ENCODE measurements around the gene SLC12A4.

SLC12A4 gene

GRCh38 chr16:67962135-67962534 lies 6.3 kb downstream of the SLC12A4 start:
- no peak for DNase-seq

DNA sequence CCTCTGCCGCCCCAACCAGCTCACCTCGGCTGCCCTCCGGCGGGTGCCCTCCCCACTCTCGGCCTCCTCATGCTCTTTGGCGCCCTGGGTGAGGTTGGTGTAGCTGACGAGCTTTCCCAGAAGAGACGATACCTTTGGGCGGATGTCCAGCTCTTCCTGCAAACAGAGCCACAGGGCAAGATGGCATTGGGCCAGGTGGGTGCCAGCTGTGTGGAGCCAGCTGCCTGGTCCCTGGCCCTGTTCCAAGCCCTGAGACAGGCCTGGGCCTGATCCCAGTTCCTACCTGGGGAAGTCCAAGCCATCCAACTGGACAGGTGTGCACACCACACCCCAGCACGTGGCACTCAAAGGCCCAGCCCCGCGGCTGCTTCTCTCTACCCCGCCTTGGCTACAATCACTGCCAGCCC lies 6.9 kb downstream of the SLC12A4 start:
- peak; percentile 79 to 86 for DNase-seq

GRCh38 chr16:67959536-67960329 lies 8.7 kb downstream of the SLC12A4 start:
- no peak for DNase-seq

- DNase-seq, result no peak
These were observed 10.8 kb downstream of the SLC12A4 start for GRCh38 chr16:67957622-67958021.

DNA sequence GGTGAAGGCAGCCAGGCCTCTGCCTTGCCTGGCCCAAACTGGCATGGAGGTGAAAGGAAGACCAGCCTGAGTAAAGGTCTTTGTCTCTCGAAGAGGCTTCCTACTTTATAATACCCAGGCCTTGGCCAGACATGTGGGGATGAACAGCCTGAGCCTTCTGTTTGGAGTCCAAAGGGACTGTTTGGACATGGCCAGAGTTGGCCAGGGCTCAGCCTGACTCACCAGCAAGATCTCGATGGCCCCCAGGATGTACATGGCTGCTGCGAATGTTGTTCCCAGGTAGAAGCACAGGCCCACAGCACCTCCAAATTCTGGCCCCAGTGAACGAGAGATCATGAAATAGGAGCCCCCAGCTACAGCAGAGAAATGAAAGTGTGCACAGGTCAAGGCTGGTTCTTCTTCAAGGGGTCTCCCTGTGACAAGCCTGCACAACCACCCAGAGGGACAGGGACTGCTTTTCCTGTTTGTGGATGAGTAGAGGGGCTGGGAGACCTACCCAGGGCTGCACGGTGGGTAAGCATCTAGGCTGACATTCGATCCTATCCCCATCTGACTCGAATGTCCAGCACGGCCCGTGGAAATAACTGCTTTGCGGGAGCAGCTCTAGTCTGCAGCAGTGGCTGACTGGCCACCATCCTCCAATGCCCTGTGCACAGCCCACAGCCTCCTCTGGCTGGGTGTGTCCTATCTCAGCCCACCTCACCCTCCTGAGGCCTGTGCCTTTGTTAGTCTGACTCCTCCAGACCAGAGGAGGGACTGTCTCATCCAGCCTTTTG lies 13.8 kb downstream of the SLC12A4 start:
- DNase-seq, result no peak

DNA sequence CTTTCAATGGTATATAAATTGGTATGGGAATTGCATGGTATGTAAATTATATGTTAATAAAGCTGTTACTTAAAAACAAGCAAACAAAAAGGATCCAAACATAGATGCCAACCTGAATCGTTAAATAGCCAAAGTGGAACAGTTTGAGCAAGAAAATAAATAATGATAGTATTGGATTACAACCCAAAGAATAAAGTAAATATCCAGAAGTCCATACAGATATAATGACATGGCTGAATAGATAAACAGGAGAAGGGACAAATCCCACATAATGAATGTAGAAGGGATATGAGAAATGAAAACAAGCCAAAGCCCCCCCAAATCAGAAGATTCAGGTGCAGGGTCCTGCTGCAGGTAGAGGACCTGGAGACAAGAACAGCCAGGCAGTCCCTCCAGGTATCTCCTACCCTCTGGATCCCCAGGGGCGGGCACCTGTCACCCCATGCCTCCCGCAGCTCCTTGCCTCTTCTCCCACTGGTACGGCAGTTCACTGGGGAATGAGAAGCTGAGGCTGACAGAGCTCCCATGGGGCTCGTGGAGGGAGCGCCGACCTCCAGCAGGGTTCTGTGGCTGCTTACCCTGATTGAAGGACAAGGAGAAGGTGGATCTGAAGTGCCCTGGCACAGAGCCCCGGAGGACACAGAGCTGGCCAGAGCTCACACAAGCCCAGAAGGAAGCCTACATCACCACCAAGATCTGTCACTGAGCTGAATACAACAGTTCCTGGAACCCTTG lies 14.6 kb downstream of the SLC12A4 start:
- no peak for DNase-seq

DNA sequence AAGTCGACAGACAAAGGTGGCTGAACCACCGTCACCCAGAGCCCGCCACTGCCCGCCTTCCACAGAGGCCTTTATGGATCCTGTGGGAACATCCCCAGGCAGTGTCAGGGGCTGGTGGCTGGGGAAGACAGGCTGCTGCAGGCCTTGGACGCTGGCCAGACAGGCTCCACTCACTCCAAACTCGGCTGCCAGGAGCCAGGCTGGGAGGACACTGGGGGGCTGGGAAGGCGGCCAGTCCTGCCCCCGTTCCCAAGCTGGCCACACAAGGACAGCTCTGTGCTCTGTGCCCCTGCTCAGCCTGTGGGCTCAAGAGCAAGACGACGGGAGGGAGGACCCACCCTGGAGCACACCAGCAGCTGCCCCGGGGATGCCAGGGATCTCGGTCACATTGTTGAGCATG lies 17.0 kb downstream of the SLC12A4 start:
- DNase-seq, result no peak

GRCh38 chr16:67950335-67950843 lies 18.0 kb downstream of the SLC12A4 start:
- DNase-seq, result no peak

GRCh38 chr16:67949645-67950044 lies 18.8 kb downstream of the SLC12A4 start:
- no peak for DNase-seq

DNA sequence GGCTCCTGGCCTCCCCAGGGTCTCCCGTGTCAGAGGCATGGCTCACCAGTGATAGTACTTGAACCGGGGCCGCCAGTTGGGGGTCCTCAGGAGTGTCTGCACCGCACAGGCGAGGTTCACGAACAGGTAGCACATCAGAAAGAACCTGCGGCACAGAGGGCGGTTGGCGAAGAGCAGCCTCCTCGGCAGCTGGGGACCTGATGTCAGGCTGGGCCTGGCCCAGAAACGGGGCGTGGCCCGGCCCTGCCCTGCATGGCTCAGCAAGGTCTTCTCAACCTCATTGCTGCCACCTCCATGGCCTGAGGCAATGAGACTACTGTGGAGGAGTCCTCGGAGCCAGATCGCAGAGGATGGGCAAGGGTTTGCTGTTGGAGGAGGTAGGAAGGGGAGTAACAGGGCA lies 20.4 kb downstream of the SLC12A4 start:
- DNase-seq, result no peak

DNA sequence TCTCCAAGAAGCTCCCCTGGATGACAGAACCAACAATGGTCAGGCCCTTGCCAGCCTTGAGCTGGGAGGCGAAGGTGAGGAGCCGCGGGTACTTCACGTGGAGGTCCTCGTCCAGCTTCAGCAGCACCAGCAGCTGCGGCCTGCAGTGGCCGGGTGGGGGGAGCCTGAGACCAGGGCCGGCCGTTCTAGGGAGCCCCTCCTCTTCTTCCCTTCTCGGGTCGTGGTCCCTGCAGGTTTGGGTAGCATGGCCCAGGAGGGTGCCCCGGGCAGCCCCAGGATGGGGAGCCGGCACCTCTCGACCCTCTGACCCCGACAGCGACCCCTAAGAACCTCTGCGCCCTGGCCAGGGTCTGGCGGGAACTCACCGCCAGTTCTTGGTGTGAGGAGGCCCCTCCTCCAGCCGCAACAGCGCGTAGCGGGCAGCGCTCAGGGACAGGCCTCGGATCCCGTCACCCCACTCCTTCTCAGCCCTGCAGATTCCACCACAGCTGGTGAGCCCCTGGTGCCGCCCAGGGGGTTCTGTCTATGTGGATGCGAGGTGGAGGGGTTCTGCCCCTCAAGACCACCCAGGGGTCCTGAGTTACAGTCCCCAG lies 21.4 kb downstream of the SLC12A4 start:
- DNase-seq, result no peak

DNA sequence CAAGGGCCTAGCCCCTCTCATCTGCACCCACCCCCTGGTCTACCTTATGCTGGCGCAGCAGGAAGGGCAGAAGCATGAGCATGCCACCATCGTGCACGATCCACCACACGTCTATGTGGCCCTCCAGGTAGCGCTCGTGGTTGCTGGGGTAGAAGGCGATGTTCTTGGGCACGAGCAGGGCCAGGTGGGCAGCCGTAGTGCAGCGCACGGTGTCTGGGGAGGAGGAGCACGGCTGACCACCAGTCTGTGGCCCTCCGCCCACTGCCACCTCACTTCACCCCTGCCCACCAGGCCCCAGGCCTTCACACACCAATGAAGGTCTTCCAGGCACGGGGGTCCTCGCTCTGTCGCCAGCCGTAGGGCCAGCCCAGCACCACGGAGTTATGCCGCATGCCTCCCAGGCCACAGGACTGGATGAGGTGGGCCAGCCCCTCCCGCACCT lies 22.3 kb downstream of the SLC12A4 start:
- no peak for DNase-seq

DNA sequence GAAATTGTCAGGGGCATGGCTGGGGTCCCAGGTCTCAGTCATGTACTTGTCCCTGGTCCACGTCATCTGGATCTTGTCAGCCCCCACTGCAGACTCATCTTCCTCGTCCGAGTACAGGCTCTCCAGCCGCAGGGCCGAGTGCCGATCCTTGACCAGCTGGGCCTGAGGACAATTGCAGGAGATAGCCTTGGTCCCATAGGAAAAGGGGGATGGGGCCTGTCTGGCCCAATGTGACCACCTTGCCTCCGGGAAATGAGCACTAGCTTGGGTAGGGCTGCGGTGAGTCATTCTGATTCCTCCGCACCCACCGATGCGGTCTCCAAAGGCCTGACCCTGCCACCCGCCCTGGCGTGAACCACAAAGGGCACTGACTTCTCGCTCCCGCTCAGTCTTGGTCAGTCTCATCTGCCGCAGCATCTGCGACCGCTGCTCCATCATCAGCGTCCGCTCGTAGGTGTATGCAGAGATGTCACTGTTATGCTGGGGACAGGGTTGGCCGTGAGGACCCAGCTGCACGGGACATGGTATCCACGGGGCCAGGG lies 23.0 kb downstream of the SLC12A4 start:
- no peak for DNase-seq

DNA sequence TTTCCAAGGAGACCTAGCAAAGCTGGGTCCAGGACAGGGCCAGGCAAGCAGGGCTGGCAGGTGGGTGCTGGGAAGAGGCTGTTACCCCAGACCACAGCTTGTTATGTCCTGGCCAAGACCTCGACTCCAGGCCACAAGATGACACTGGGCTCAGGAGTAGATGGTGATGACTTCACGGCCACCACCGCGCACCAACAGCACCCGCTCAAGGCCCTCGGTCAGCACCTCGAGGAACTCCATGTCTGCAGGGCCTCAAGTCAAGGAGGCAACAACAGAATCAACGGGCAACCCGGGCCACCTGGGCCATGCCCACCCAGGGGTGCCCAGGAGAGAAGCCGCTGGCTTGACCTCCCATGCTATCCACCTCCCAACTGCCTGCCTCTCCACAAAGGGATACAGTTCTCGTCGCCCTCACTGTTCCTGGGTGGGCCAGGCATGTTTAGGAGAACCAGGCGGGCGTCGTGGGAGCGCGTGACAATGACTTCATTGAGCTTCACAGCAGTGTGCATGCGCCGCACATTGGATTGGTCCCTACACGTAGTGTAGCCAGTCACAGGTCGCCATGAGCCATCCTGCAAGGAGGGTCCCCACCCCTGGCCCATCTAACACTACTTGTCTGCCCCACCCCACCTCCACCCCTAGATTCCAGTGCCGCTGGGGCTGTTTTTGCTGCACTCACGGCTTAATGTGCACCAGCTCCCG lies 23.6 kb downstream of the SLC12A4 start:
- no peak for DNase-seq

GRCh38 chr16:67943619-67944504 lies 24.6 kb downstream of the SLC12A4 start, which contains the start of gene LCAT:
TSS of gene LCAT (minus strand) at chr16:67944120. CDS start at chr16:67944101, 19 bp downstream.
- no peak for DNase-seq

DNA sequence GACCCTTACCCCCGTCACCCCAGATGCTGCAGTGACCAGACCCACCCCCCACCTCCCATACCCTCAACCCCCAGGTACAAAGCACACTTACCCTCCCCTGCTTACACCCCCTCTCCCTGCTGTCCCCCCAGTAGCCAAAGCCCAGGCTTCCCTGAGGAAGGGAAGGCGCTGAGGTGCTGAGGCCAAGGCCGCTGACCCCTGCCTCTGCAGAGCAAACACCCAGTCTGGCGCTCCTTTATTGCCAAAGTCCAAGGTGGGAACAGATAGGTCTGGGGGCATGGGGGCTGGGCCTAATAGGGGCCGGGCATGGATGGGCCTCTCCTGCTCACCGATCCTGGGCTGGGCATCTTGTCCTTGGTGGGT lies 25.2 kb downstream of the SLC12A4 start:
- DNase-seq, result no peak

GRCh38 chr16:67942510-67943255 lies 25.8 kb downstream of the SLC12A4 start:
- no peak for DNase-seq

DNA sequence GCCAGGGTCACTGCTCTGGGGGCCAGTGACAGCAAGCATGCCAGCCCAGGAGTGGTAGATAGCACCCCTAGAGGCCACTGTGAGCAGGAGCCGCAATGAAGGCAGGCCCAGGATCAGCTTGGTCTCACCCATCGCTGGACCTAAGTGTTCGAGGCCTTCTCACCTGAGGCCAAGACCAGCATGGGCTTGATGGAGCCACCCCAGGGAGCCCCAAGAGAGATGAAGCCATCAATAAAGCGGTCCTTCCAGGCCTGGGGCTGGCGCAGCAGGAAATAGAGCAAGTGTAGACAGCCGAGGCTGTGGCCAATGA lies 26.3 kb downstream of the SLC12A4 start:
- DNase-seq, result no peak

DNA sequence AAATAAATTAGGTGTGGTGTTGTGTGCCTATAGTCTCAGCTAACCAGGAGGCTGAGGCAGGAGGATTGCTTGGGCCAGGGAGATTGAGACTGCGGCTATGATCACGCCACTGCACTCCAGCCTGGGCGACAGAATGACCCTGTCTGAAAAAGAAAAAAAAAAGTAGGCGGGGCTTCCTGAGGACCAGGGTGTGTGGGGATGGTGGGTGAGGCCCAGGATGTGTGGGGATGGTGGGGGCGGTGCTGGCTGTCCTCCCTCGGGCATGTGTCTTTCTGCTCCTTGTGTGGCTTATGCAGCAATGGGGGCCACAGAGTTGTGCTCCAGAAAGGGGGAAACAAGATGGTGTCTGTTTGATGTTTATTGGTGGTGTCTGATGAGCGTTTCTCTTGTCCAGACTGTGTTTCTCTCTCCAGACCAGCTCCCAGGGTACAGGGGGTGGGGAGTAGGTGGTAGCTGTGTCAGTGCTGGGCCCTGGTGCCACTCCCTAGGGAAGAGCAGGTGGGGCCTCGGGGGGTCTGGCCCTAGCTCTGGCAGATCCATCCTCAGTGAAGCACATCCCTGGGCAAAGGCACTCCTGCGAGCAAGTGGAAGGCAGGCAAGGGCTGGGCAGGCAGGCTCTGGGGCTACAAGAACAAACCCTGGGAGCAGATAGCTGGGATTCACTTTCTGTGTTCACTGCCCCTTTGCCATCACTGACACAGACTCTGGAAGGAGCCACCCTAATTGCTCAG lies 26.8 kb downstream of the SLC12A4 start:
- DNase-seq, result no peak

Data from NCI-H187 (cell line).